Measurements from ENCODE around the gene KIF3A.

KIF3A gene

GRCh38 chr5:132667309-132667708, 70.0 kb downstream of the KIF3A start:
- no peak for DNase-seq (ENCODE audit: low spot score)
- no peak for TF ChIP-seq CTCF (IDR thresholded peaks at IDR 0.05; ENCODE audit: borderline replicate concordance, control extremely low read depth, extremely low read depth, insufficient read depth, missing control alignments)
- in situ Hi-C loops (cut with MboI; ENCODE audit: low sequenced_read_pairs, unreplicated experiment), result no loop called here

- in situ Hi-C loops (cut with MboI; ENCODE audit: low sequenced_read_pairs, unreplicated experiment), result no loop called here
- DNase-seq (ENCODE audit: low spot score), result no peak
- no peak for TF ChIP-seq CTCF (IDR thresholded peaks at IDR 0.05; ENCODE audit: borderline replicate concordance, control extremely low read depth, extremely low read depth, insufficient read depth, missing control alignments)
These were observed 70.8 kb downstream of the KIF3A start for GRCh38 chr5:132666310-132667123.

DNA sequence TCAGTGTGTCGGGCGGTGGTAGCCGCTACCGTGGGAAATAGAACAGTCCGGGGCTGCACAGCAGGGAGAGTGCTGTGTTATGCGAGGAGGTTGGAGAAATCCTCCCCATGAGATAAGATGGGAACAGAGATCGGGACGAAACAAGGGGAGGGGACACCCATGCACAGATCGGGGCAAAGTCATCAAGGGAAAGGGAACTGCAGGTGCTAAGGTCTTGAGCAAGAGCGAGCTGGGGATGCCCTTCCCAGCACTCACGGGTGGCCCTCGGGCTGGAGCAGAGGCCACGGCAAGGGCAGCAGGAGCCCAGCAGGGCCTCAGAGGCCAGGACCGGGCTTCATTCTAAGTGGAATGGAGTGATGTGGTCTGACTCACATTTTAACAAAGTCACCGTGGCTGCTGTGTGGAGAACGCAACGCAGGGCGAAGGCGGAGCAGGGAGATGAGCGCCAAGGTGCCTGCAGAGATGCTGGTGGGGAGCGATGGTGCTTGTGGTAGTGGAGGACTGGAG, 71.7 kb downstream of the KIF3A start:
- no peak for TF ChIP-seq CTCF (IDR thresholded peaks at IDR 0.05; ENCODE audit: borderline replicate concordance, control extremely low read depth, extremely low read depth, insufficient read depth, missing control alignments)
- in situ Hi-C loops (cut with MboI; ENCODE audit: low sequenced_read_pairs, unreplicated experiment), result no loop called here
- DNase-seq (ENCODE audit: low spot score), result no peak

DNA sequence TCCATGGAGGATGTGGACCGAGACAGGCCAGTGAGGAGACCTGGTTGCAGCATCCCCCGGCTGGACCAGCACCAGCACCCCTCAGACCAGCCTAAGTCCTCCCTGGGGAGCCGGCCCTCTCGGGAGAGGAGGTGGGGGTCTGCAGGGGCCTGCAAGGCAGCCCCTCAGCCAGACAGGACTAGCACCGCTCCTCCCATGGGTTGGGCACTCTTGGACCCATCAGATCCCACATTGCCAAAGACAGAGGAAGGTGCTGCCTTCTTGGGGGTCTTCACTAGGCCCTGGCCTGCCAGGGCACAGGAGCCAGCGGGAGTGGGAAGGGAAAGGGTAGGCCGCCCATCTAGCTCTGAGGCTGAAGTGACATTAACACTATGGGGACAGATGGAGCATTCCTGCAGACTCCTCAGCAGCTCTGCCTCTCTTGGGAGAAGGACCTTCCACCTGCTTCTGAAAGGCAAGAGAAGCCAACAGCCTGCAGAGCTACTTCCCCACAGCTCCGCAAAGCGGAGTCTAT, 72.6 kb downstream of the KIF3A start:
- DNase-seq (ENCODE audit: low spot score), result no peak
- no peak for TF ChIP-seq CTCF (IDR thresholded peaks at IDR 0.05; ENCODE audit: borderline replicate concordance, control extremely low read depth, extremely low read depth, insufficient read depth, missing control alignments)
- in situ Hi-C loops (cut with MboI; ENCODE audit: low sequenced_read_pairs, unreplicated experiment), result no loop called here

GRCh38 chr5:132663771-132664695, 73.3 kb downstream of the KIF3A start:
- DNase-seq (ENCODE audit: low spot score), result peak; percentile 91
- no peak for TF ChIP-seq CTCF (IDR thresholded peaks at IDR 0.05; ENCODE audit: borderline replicate concordance, control extremely low read depth, extremely low read depth, insufficient read depth, missing control alignments)
- in situ Hi-C loops (cut with MboI; ENCODE audit: low sequenced_read_pairs, unreplicated experiment), result no loop called here

All from GM13976 (cell line).